HepG2 (cell line): ENCODE results near the gene RBM5. TPM values are rescaled to one million over a fixed set of nuclear protein-coding genes. Genes with fewer than 3 reads are reported as not detected.

Experiments
- ATAC-seq: fragments of 200-7000 bp; cut with Tn5 transposase; 3 replicates; pipeline ENCODE4 v1.9.1; 2020; ENCODE audit warnings: mild to moderate bottlenecking, moderate library complexity
- BruUV-seq: library from RNA; stranded (reverse); fragments of 400-500 nt; replicated peaks from 2 replicates; lab custom pipeline; 2021; lab: Mats Ljungman, UMichigan
- CTCF ChIA-PET: fragments of 300-600 bp; formaldehyde crosslinking; extraction: SDS; loops from one replicate; lab custom pipeline; 2021; ENCODE audit warnings: low total read pairs, inconsistent platforms, low intra/inter-chr PET ratio; lab: Yijun Ruan, JAX
- POLR2A ChIA-PET: fragments of 350-600 bp; sonication (Branson Sonifier 250); formaldehyde crosslinking; loops from one replicate; lab custom pipeline; 2020; ENCODE audit warnings: antibody characterized with exemption, inconsistent platforms; lab: Yijun Ruan, JAX
- DNase-seq: peaks from one replicate; pipeline ENCODE4 v3.0.0-alpha.2; 2015; ENCODE audit warnings: low spot score
- FAIRE-seq: peaks from 3 replicates; lab custom pipeline; 2011; peaks lifted over from hg19 to GRCh38; lab: Jason Lieb, UNC
- H2AFZ ChIP-seq: one replicate; pipeline ENCODE4 v1.6.1; 2011; ENCODE audit warnings: low read length, inconsistent platforms
- H3K27ac ChIP-seq: fragments of 300-600 bp; 3 replicates; pipeline ENCODE4 v1.8.0; 2011; ENCODE audit warnings: mixed run types, mild to moderate bottlenecking, mixed read lengths, low read length, inconsistent platforms; ENCODE audit not compliant: insufficient read depth; ENCODE audit errors: extremely low read length
- H3K27me3 ChIP-seq, 2 experiments: fragments of 200-600 bp in 1 of 2; 2 replicates in 1 of 2; 3 replicates in 1 of 2; pipeline versions ENCODE4 v1.6.0 to v1.8.0; 2011; ENCODE audit warnings: low read length in 2 of 2, mild to moderate bottlenecking in 2 of 2, moderate library complexity in 2 of 2, inconsistent platforms in 1 of 2; ENCODE audit not compliant: insufficient read depth in 2 of 2, control insufficient read depth in 1 of 2
- H3K36me3 ChIP-seq, 2 experiments: fragments of 200-600 bp in 1 of 2; replicated peaks in 1 of 2; 2 replicates in 1 of 2; 3 replicates in 1 of 2; pipeline versions ENCODE4 v1.5.1 to v1.8.0; 2011; ENCODE audit warnings: low read length in 2 of 2, inconsistent platforms in 1 of 2; ENCODE audit not compliant: insufficient read depth in 2 of 2, control insufficient read depth in 1 of 2
- H3K4me1 ChIP-seq: 2 replicates; pipeline ENCODE4 v1.5.1; 2012; ENCODE audit warnings: low read length, inconsistent platforms; ENCODE audit not compliant: insufficient read depth
- H3K4me2 ChIP-seq: 2 replicates; pipeline ENCODE4 v1.6.0; 2011; ENCODE audit warnings: low read depth, low read length, inconsistent platforms
- H3K4me3 ChIP-seq, 3 experiments: fragments of 200-600 bp in 1 of 3; sonication (generic), shearing (Covaris generic) in 1 of 3; replicated peaks in 1 of 3; 2 replicates each; pipeline ENCODE4 v1.5.1; 2011 to 2016; ENCODE audit warnings: low read length in 3 of 3, inconsistent platforms in 2 of 3, low read depth in 2 of 3, mild to moderate bottlenecking in 2 of 3, control low read depth in 1 of 3, mixed read lengths in 1 of 3; ENCODE audit not compliant: insufficient read depth in 1 of 3
- H3K79me2 ChIP-seq: one replicate; pipeline ENCODE4 v1.6.1; 2011; ENCODE audit warnings: low read length, inconsistent platforms; ENCODE audit not compliant: insufficient read depth
- H3K9ac ChIP-seq: 2 replicates; pipeline ENCODE4 v1.6.0; 2011; ENCODE audit warnings: mild to moderate bottlenecking, low read depth, low read length, inconsistent platforms; ENCODE audit not compliant: insufficient read depth
- H3K9me3 ChIP-seq: 2 replicates; pipeline ENCODE4 v1.5.1; 2012; ENCODE audit warnings: mild to moderate bottlenecking, low read length
- H4K20me1 ChIP-seq: 2 replicates; pipeline ENCODE4 v1.6.0; 2011; ENCODE audit warnings: inconsistent platforms, mild to moderate bottlenecking, low read length, moderate library complexity; ENCODE audit not compliant: insufficient read depth
- NFKB2 ChIP-seq: sonication (generic); formaldehyde crosslinking; IDR thresholded peaks from 2 replicates; pipeline ENCODE4 v1.4.0; 2020; ENCODE audit warnings: missing genetic modification reagents, borderline replicate concordance
- NFYC ChIP-seq: IDR thresholded peaks from 2 replicates; pipeline ENCODE4 v1.6.1; 2016; ENCODE audit warnings: missing genetic modification reagents, missing compliant biosample characterization
- ZNF263 ChIP-seq: sonication (generic); formaldehyde crosslinking; IDR thresholded peaks from 2 replicates; pipeline ENCODE4 v1.4.0; 2020; ENCODE audit warnings: missing genetic modification reagents
- WGBS: methylation state at CpG from one replicate; pipeline ENCODE4 v1.1.6; 2017; ENCODE audit warnings: low lambda C conversion rate; 5-methylcytosine and 5-hydroxymethylcytosine counted together
- in situ Hi-C: cut with HindIII; loops from 2 replicates; pipeline ENCODE4 v1.10.0; 2017; ENCODE audit warnings: low pct_unique_long_range_greater_than_20kb; ENCODE audit not compliant: extremely low pct_ligation_motif_present
- intact Hi-C: fragments of 100-400 bp; cut with micrococcal nuclease; formaldehyde crosslinking; loops from one replicate; pipeline ENCODE4 v1.10.0; 2022; ENCODE audit not compliant: unreplicated experiment
- polyA plus RNA-seq, 8 experiments: library from polyadenylated mRNA; depleted of rRNA in 3 of 8; stranded (reverse) in 7 of 8; unstranded in 1 of 8; fragments of >200 nt; fragmentation: Illumina TruSeq in 4 of 8; extraction: Trizol in 4 of 8; gene quantifications; 2 replicates each; pipeline versions ENCODE4 v1.2.1 to v1.2.3, GENCODE V29; 2011 to 2016; ENCODE audit warnings: low read depth in 4 of 8, missing spikeins in 1 of 8, mixed read lengths in 1 of 8; ENCODE audit not compliant: insufficient read depth in 1 of 8
- total RNA-seq, 5 experiments: library from RNA; depleted of rRNA; stranded (reverse); fragments of >200 nt; fragmentation: Illumina TruSeq; extraction: Trizol; gene quantifications; 2 replicates each; pipeline ENCODE4 v1.2.3, GENCODE V29; 2016; ENCODE audit warnings: low read depth in 1 of 5
- TF ChIP-seq, protein P1 (sequence below): sonication (generic); formaldehyde crosslinking; IDR thresholded peaks from 2 replicates; pipeline ENCODE4 v1.5.1; 2020; ENCODE audit warnings: mild to moderate bottlenecking, missing genetic modification reagents, moderate library complexity
- TF ChIP-seq, protein P2 (sequence below): fragments of 450-650 bp; IDR thresholded peaks from 2 replicates; pipeline ENCODE4 v1.6.1; 2017; ENCODE audit warnings: mild to moderate bottlenecking

Gene RBM5
- total and polyA plus RNA-seq, 2 of the 13 experiments (the other 11 are each of a cell fraction or from before 2014, with no cell fraction given) = 106 to 204 TPM

DNA sequence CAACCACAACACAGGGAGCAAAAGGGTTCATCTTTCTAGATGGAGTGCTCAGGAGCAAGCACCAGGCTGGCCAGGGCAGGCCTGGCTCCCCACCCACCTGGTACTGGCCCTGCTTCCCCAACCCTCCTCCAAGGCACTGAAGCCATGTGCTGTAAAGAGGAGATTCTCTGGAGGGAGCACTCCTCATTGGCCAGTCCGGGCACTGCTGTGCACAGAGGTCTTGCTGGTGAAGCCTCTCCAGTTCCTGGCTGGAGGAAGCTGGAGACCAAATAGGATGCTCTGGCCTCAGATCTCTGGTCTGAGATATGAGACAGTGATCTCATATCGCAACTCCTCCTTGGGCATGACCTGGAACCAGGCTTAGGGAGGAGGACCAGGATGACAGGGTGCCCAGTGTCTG, 58.7 kb downstream of the RBM5 start:
- no TSS peak for BruUV-seq
- H3K9me3 ChIP-seq = no peaks in the 10 kb centered on the region
- no peak overlapping the region for H2AFZ ChIP-seq
- ChIA-PET CTCF (no interaction called here), POLR2A (no interaction called here)
- ATAC-seq (no peak), FAIRE-seq (no peak), DNase-seq (no peak)
- H3K4me3 ChIP-seq = no peak overlapping the region
- no peak overlapping the region for H3K27ac ChIP-seq
- intact Hi-C loops (no loop called here), in situ Hi-C loops (no loop called here)
- no peaks in the 10 kb centered on the region for H4K20me1 ChIP-seq
- H3K9ac ChIP-seq = no peak overlapping the region
- WGBS = 50% methylated on average over 2 of the region's 2 CpGs
- H3K36me3 ChIP-seq = no peaks in the 10 kb centered on the region
- TF ChIP-seq, protein P1, sequence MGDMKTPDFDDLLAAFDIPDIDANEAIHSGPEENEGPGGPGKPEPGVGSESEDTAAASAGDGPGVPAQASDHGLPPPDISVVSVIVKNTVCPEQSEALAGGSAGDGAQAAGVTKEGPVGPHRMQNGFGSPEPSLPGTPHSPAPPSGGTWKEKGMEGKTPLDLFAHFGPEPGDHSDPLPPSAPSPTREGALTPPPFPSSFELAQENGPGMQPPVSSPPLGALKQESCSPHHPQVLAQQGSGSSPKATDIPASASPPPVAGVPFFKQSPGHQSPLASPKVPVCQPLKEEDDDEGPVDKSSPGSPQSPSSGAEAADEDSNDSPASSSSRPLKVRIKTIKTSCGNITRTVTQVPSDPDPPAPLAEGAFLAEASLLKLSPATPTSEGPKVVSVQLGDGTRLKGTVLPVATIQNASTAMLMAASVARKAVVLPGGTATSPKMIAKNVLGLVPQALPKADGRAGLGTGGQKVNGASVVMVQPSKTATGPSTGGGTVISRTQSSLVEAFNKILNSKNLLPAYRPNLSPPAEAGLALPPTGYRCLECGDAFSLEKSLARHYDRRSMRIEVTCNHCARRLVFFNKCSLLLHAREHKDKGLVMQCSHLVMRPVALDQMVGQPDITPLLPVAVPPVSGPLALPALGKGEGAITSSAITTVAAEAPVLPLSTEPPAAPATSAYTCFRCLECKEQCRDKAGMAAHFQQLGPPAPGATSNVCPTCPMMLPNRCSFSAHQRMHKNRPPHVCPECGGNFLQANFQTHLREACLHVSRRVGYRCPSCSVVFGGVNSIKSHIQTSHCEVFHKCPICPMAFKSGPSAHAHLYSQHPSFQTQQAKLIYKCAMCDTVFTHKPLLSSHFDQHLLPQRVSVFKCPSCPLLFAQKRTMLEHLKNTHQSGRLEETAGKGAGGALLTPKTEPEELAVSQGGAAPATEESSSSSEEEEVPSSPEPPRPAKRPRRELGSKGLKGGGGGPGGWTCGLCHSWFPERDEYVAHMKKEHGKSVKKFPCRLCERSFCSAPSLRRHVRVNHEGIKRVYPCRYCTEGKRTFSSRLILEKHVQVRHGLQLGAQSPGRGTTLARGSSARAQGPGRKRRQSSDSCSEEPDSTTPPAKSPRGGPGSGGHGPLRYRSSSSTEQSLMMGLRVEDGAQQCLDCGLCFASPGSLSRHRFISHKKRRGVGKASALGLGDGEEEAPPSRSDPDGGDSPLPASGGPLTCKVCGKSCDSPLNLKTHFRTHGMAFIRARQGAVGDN (CRISPR knock-in tag) = peak; percentile 18; the same call in 1 of the 2 replicates
- TF ChIP-seq ZNF263 (CRISPR knock-in tag) = peak; percentile 79
- TF ChIP-seq, protein P2, sequence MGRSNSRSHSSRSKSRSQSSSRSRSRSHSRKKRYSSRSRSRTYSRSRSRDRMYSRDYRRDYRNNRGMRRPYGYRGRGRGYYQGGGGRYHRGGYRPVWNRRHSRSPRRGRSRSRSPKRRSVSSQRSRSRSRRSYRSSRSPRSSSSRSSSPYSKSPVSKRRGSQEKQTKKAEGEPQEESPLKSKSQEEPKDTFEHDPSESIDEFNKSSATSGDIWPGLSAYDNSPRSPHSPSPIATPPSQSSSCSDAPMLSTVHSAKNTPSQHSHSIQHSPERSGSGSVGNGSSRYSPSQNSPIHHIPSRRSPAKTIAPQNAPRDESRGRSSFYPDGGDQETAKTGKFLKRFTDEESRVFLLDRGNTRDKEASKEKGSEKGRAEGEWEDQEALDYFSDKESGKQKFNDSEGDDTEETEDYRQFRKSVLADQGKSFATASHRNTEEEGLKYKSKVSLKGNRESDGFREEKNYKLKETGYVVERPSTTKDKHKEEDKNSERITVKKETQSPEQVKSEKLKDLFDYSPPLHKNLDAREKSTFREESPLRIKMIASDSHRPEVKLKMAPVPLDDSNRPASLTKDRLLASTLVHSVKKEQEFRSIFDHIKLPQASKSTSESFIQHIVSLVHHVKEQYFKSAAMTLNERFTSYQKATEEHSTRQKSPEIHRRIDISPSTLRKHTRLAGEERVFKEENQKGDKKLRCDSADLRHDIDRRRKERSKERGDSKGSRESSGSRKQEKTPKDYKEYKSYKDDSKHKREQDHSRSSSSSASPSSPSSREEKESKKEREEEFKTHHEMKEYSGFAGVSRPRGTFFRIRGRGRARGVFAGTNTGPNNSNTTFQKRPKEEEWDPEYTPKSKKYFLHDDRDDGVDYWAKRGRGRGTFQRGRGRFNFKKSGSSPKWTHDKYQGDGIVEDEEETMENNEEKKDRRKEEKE = no peak
- 0 out of 2 replicates have a peak, but pooled peaks have one; percentile 16 for TF ChIP-seq NFYC (CRISPR knock-in tag)
- no peak for TF ChIP-seq NFKB2
- H3K4me1 ChIP-seq = peaks cover 63% of the 10 kb centered on the region
- peaks cover 0 to 3% of the 10 kb centered on the region in 2 experiments; a peak in 1 of 5 replicates for H3K27me3 ChIP-seq
- H3K4me2 ChIP-seq = no peak overlapping the region
- no peaks in the 10 kb centered on the region for H3K79me2 ChIP-seq
